AML-193 (cell line): ENCODE results near the gene IFI16.
"Not testable (repeated sequence)": the region's sequence is repeated elsewhere in the genome, so short reads cannot be mapped to it uniquely, and the experiment has no call there.

Experiments
- DNase-seq, 2 experiments: peaks; one replicate each; lab custom pipeline; 2025; lab: John Stamatoyannopoulos, UW

The IFI16 gene

GRCh38 chr1:159098596-159098995, 88.9 kb downstream of the IFI16 start:
- DNase-seq = no peak

- no peak for DNase-seq
These were observed 90.9 kb downstream of the IFI16 start for GRCh38 chr1:159100589-159100988.

- DNase-seq = not testable (repeated sequence)
These were observed 93.3 kb downstream of the IFI16 start for GRCh38 chr1:159103021-159103420.
